LHCN-M2 (cell line): Measurements from ENCODE around the gene GOLGA6L9. TPM values are rescaled to one million over a fixed set of nuclear protein-coding genes. Genes with fewer than 3 reads are reported as not detected.
"Not testable (repeated sequence)": the region's sequence is repeated elsewhere in the genome, so short reads cannot be mapped to it uniquely, and the experiment has no call there.

Experiments
- DNase-seq: peaks from one replicate; pipeline ENCODE4 v3.0.0-alpha.2; 2012; ENCODE audit warnings: low read depth
- polyA plus RNA-seq: library from polyadenylated mRNA; unstranded; fragments of >200 nt; gene quantifications from one replicate; pipeline ENCODE4 v1.2.1, GENCODE V29; 2012; ENCODE audit warnings: missing spikeins
- total RNA-seq: library from RNA; depleted of rRNA; stranded (reverse); fragments of >200 nt; gene quantifications from 2 replicates; pipeline ENCODE4 v1.2.3, GENCODE V29; 2014; rRNA removed

Gene GOLGA6L9
- total RNA-seq = 0.71 and 2.5 TPM in 2 replicates
- polyA plus RNA-seq = 0.46 TPM

GRCh38 chr15:82429693-82430092 is at the start of gene GOLGA6L9:
Gene GOLGA6L9, plus strand, starts transcription at chr15:82429816. Its CDS starts 264 bp downstream, at chr15:82430080.
- DNase-seq = not testable (repeated sequence)

GRCh38 chr15:82381330-82381955 is 48.2 kb upstream of the GOLGA6L9 start:
- DNase-seq = not testable (repeated sequence)

- DNase-seq = not testable (repeated sequence)
Measured at GRCh38 chr15:82387209-82387608, 42.4 kb upstream of the GOLGA6L9 start.

DNA sequence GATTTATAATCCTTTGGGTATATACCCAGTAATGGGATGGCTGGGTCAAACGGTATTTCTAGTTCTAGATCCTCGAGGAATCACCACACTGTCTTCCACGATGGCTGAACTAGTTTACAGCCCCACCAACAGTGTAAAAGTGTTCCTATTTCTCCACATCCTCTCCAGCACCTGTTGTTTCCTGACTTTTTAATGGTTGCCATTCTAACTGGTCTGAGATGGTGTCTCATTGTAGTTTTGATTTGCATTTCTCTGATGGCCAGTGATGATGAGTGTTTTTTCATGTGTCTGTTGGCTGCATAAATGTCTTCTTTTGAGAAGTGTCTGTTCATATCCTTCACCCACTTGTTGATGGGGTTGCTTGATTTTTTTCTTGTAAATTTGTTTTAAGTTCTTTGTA is 39.5 kb upstream of the GOLGA6L9 start:
- DNase-seq = not testable (repeated sequence)

DNA sequence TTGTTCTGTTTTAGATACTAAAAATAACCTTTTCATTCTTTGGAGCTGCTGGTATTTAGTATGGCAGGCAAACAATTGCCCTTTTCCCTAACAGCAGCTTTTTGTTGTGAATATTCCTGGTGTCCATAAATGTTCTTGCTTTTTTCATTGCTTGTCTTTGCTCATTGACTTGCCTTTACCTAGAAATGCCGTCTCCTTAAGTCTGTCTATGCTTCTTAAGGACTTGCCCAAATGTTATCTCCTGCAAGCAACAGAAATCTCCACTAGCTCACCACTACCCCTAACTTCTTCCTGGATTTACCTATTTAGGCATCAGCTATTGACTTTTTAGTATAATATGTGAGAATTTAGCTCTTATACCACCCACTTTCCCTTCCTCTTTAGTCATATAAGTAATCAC is 37.5 kb upstream of the GOLGA6L9 start:
- DNase-seq = not testable (repeated sequence)

GRCh38 chr15:82393671-82394070 is 35.9 kb upstream of the GOLGA6L9 start:
- DNase-seq = peak; percentile 70

DNA sequence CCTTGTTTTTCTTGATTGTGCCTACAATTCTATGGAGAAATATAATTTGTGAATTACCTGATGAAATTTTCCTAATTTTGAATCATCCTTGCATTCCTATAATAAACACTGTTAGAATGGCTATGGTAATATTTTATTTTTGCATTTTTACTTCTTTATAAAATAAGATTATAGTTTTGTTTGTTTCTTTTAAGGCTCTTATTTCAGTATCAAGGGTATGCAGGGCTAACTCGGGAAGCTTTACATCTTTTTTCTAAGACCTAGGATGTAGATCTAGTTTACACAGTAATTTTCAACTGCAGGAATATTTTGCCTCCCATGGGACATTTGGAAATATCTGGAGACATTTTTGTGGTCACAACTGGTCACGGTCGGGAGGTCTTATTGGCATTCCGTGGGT is 33.8 kb upstream of the GOLGA6L9 start:
- DNase-seq = not testable (repeated sequence)

DNA sequence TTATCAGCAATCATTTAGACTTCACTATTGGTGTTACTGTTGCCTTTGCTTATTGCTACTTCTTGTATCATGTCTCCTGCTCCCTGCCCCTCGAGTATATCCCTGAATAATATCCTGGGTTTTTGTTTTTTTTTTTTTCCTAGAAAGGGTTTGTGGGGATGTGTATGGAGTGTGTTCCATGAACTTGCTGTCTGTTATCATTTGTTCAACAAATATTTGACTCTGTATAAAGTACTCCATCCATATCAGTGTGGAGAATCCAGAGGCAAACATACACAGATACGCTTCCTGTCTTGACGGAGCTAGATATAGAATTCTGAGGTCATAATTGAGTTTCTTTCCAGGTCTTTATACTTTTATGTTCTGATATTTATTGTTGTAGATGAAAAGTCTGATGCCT is 31.8 kb upstream of the GOLGA6L9 start:
- no peak for DNase-seq

GRCh38 chr15:82398785-82399184 is 30.8 kb upstream of the GOLGA6L9 start:
- DNase-seq = no peak

DNA sequence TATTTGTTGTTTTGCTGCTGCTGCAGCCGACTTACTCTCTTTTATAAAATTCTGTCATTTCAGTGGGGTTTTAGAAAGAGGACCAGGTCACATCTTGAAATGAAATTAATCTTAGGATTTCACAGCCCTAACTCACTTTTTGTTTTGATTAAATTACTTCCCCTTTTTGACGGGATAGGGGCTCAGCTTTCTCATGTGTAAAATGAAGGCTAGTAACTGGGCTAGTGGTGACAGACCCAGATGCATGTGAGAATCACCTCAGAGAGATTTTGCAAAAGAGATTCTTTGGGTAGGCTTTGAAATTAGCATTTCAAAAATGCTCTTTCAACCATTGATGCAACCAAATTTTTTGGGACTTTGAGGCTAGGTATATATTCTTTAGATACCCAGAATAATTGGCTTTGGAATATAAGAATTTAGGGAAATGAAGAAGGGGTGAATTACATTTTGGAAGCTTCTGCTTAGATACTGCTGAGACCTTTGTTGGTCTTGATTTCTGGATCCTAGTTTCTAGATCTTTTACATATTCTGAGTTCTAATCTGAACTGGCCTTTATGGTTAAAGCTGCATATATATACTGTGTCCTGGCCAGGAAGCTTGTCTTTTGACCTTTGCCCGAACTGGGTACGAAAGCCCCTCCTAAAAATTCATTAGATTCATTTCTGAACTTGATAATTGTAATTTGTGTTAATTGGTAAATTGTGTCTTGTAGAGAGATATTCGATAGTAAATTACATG is 30.1 kb upstream of the GOLGA6L9 start:
- not testable (repeated sequence) for DNase-seq

DNA sequence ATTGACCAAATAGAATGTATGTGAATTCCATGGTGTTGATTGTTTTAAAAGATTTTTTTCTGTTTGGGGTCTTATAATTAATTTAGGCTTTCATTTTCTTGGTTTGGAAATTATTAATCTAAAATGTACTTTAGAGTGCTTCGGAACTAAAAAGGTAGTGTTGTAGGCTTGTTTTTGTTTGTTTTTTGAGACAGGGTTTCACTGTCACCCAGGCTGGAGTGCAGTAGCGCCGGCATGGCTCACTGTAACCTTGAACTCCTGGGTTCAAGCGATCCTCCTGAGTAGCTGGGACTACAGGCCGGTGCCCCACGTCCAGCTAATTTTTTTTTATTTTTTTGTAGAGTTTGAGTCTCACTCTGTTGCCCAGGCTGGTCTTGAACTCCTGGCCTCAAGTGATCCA is 27.7 kb upstream of the GOLGA6L9 start:
- not testable (repeated sequence) for DNase-seq

DNA sequence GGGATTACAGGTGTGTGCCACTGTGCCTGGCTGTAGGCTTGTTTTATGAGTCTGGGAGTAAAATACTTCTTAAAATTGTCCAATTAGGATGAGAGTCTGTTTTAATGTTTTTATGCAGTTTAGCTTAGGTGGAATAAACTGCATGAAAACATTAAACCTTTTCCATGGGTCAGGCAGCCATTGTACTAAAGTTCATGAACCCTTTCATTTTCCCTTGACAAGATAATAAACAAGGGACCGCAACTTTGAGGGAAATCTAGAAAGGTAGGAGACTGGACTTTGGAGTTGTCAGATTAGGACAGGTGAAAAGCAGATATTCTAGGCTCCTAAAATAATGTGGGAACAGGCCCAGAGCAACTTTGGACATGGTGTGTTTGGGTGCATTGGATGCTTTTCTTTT is 27.3 kb upstream of the GOLGA6L9 start:
- DNase-seq = not testable (repeated sequence)

DNA sequence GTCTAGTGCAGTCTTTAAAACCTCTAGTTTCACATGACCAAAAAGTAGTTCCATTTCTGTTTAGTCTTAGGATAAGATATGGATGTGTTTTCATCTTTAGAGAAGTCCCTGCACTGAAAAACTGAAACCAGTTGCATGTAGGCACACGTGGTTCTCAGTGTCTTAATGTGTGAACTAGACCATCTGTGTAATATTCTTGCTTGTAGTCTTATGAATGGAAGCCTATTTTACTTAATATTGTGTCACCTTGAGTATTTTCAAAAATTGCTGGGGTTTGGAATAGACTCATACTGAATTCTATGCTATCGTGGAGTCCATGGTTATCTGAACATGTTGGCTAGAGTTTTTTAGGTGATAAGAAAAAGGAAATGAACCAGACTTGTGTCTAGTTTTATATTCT is 23.4 kb upstream of the GOLGA6L9 start:
- DNase-seq = not testable (repeated sequence)

- DNase-seq = not testable (repeated sequence)
Measured at GRCh38 chr15:82410306-82410705, 19.3 kb upstream of the GOLGA6L9 start.

DNA sequence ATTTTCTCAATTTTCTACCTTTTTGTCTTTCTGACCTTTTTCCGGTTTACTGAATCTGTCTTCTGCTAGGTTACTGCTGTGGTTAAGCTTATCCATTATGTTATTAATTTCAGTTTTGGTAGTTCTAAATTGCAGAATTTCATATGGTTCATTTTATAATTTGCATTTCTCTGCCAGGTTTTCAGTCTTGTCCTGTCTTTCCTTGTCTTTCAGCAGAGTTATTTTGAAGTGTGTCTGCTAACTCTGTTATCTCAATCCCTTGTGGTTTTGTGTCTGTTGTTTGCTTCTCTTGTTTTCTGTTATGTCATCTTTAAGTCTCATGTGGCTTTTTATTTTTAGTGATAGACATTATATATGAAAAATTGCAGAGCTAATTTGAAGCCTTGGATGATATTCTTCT is 18.0 kb upstream of the GOLGA6L9 start:
- not testable (repeated sequence) for DNase-seq

DNA sequence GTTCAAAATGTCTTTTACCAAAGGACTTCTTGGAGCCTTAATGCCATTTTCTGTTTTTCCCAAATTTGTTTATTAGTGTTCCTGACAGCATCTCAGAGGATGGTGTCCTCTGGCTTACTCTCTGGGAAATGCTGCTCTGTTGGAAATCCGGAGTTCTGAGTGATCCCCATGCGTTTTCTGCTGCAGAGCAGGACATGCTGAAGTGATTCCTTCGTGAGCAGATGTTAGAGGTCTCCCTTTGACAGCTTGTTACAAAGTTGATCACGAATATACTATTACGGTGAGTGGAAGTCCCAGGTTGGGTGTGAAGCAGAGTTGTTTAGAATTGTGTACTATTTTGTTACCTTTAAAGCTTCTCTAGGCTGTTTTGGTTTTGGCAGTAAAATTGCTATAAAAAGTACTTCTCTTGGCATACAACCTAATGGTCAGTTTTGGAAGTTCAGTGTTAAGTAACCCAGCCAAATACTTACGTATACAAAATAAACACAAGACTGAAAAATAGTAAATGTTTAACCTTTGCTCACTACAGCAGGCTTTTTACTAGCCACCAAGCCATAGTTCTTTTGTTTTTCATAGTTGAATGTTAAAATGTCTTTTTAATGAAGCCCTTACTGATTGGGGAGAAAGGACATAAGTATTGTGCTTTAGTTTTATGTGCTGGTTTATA is 15.0 kb upstream of the GOLGA6L9 start:
- DNase-seq = not testable (repeated sequence)

- DNase-seq = not testable (repeated sequence)
Measured at GRCh38 chr15:82420516-82420915, 9.1 kb upstream of the GOLGA6L9 start.

DNA sequence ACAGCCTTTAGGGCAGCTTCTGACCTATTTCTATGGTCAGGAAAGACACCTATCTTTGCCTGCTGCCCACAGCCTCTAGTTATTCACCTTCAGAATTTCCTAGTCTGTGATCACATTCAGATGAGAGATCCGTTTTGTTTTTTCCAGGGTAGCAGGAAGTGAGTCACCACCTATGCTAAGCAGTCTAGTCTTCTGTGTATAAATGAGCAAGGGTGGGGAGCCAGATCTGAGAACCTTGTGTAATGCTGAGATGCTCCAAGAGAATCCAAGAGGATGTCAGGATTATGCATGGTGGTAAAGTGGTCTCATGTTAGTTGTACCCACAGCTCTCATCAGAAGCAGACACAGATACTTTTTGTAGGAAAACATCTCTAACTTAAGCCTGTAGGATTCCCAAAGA is 8.7 kb upstream of the GOLGA6L9 start:
- not testable (repeated sequence) for DNase-seq

DNA sequence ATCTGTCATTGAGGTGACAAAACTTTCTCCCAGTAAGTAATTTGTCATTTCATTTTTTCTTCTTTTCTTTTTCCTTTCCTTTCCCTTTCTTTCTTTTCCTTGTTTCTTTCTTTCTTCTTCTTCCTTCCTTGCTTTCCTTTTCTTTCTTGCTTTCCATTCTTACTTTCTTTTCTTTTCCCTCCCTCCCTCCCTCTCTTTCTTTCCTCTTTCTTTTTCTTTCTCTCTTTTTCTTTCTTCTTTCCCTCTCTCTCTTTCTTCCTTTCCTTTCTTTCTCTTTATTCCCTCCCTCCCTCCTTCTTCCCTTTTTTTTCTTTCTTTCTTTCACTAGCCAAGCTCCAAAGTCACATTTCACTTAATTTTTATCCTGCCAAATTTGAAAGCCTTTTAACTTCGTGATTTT is 2.5 kb upstream of the GOLGA6L9 start:
- DNase-seq = not testable (repeated sequence)

DNA sequence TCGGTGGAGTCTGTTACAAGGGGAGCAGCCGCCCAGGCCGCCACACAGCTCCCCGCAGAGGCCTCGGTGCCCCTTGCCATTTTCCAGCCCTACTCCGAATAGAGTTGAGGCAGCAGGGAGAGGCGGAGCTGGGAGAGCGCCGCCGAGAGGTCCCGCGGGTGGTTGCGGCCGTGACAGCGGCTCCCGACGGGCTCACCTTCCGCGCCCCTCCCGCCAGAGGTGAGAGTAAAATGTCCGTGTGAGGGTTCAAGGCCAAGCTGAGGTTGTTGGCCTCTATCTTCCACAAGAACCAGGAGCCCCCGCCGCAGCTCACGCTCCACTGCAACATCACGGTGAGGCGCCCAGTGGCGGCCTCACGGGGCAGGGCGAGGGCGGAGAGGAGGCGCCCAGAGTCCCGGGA is 15.8 kb downstream of the GOLGA6L9 start:
- not testable (repeated sequence) for DNase-seq

DNA sequence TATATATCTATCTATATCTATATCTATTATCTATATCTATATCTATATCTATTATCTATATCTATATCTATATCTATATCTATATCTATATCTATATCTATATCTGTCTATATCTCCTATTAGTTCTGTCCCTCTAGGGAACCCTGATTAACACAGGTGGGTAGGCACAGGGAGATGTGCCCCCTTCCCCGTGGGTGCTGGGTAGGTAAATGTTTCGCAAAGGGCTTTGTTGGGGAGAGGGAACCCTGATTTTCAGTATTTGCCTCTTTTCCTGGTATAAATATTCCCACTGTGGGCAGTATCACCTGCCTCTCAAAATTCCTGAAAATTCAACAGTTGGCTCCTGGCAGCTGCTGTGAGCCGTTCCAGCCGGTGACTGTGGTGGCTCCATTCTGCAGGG is 27.7 kb downstream of the GOLGA6L9 start:
- not testable (repeated sequence) for DNase-seq

- not testable (repeated sequence) for DNase-seq
Measured at GRCh38 chr15:82465629-82466028, 36.0 kb downstream of the GOLGA6L9 start.
